Prostate gland (tissue), 2 donors: ENCODE data around the gene ABCD2. TPM values are rescaled to one million over a fixed set of nuclear protein-coding genes. Genes with fewer than 3 reads are reported as not detected.
"Not testable (repeated sequence)": the region's sequence is repeated elsewhere in the genome, so short reads cannot be mapped to it uniquely, and the experiment has no call there.

Experiments
- DNase-seq: peaks from one replicate; pipeline ENCODE4 v3.0.0-alpha.2; 2019; ENCODE audit warnings: low spot score
- H3K27ac ChIP-seq, 2 donors: fragments of 200-600 bp; sonication (generic); 2 replicates each; pipeline ENCODE4 v1.5.1; 2017 to 2019
- H3K27me3 ChIP-seq: fragments of 200-600 bp; sonication (generic); replicated peaks from 2 replicates; pipeline ENCODE4 v1.5.1; 2019; ENCODE audit not compliant: insufficient read depth
- H3K36me3 ChIP-seq, 2 donors: fragments of 200-600 bp; sonication (generic); 1 replicate in 1 of 2; 2 replicates in 1 of 2; pipeline versions ENCODE4 v1.5.1 to v1.8.1; 2017 to 2019
- H3K4me1 ChIP-seq: fragments of 200-600 bp; sonication (generic); replicated peaks from 2 replicates; pipeline ENCODE4 v1.5.1; 2019
- H3K4me3 ChIP-seq, 2 donors: fragments of 200-600 bp; sonication (generic); 2 replicates each; pipeline ENCODE4 v1.5.1; 2017 to 2019
- H3K9me3 ChIP-seq: fragments of 200-600 bp; sonication (generic); 2 replicates; pipeline ENCODE4 v1.5.1; 2017
- POLR2A ChIP-seq: fragments of 450-650 bp; IDR thresholded peaks from one replicate; pipeline ENCODE4 v1.6.1; 2016; ENCODE audit warnings: antibody characterized with exemption, mild to moderate bottlenecking
- POLR2AphosphoS5 ChIP-seq: sonication (generic); formaldehyde crosslinking; IDR thresholded peaks from one replicate; pipeline ENCODE4 v1.6.1; 2017; ENCODE audit warnings: antibody characterized with exemption
- WGBS: methylation state at CpG from one replicate; pipeline ENCODE4 v1.1.5; 2018; 5-methylcytosine and 5-hydroxymethylcytosine counted together
- intact Hi-C: fragments of 100-400 bp; cut with DNase I; formaldehyde crosslinking; loops from one replicate; pipeline ENCODE4 v1.14.2; 2022
- total RNA-seq, 2 donors: library from RNA; depleted of rRNA; stranded (reverse); fragments of >200 nt; gene quantifications; one replicate each; pipeline ENCODE4 v1.1.0, GENCODE V29; 2016
- TF ChIP-seq, protein P1 (sequence below), 4 experiments: fragments of 200-600 bp in 2 of 4; fragments of 450-650 bp in 2 of 4; sonication (generic) in 2 of 4; IDR thresholded peaks; 1 replicate in 3 of 4; 2 replicates in 1 of 4; pipeline ENCODE4 v1.5.1; 2016 to 2019; ENCODE audit warnings: antibody characterized with exemption in 4 of 4, mild to moderate bottlenecking in 2 of 4, moderate library complexity in 2 of 4

ABCD2 gene
- total RNA-seq, 2 donors from 2014 or later: 0.40 TPM; not detected in 1

DNA sequence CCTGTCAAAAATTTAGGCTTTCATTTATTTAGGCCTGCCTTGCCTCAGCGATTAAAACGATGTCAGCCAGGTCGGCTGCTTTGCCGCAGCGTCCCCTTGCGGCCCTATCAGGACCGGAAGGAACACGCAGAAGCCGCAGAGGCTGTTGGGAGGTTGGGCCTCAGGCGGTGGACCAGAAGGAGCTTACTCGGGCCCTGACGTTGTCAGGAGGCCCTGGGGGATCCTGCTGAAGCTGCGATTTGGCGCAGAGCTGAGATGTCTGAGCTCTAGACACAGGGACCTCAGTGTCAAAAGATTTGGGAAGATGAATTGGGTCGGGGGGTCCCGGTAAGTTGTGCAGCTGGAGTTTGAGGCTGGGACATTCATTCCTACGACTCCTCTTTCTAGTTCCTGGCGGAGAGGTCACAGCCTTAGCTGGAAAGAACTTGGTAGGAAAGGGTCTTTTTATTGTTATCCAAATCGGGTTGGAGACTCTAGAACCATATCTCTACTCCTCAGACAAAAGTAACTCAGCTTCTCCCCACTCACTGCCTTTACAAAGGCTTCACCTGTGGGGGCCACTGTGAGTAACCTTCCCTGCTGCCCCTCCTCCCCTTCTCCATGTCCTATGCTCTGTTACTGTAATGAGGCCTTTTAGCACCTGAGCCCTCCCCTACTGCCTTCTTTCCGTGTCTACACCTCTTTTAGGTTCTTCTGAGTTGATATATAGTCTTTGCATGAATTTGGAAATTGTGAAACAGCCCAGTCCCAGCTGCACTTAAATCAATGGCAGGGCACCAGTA, 6.6 kb upstream of the ABCD2 start:
- Histone ChIP-seq H3K27me3 (no peaks in the 10 kb centered on the region), H3K36me3 (no peaks in the 10 kb centered on the region), H3K4me1 (no peaks in the 10 kb centered on the region), H3K27ac (no peak overlapping the region), H3K9me3 (no peaks in the 10 kb centered on the region), H3K4me3 (no peak overlapping the region)
- no peak for TF ChIP-seq POLR2A
- no peak for TF ChIP-seq POLR2AphosphoS5
- TF ChIP-seq, protein P1, sequence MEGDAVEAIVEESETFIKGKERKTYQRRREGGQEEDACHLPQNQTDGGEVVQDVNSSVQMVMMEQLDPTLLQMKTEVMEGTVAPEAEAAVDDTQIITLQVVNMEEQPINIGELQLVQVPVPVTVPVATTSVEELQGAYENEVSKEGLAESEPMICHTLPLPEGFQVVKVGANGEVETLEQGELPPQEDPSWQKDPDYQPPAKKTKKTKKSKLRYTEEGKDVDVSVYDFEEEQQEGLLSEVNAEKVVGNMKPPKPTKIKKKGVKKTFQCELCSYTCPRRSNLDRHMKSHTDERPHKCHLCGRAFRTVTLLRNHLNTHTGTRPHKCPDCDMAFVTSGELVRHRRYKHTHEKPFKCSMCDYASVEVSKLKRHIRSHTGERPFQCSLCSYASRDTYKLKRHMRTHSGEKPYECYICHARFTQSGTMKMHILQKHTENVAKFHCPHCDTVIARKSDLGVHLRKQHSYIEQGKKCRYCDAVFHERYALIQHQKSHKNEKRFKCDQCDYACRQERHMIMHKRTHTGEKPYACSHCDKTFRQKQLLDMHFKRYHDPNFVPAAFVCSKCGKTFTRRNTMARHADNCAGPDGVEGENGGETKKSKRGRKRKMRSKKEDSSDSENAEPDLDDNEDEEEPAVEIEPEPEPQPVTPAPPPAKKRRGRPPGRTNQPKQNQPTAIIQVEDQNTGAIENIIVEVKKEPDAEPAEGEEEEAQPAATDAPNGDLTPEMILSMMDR (IDR thresholded peaks at IDR 0.05): no peak
- 87% methylated on average over 20 of the region's 20 CpGs for WGBS
- no peak for DNase-seq
- intact Hi-C loops: no loop called here

DNA sequence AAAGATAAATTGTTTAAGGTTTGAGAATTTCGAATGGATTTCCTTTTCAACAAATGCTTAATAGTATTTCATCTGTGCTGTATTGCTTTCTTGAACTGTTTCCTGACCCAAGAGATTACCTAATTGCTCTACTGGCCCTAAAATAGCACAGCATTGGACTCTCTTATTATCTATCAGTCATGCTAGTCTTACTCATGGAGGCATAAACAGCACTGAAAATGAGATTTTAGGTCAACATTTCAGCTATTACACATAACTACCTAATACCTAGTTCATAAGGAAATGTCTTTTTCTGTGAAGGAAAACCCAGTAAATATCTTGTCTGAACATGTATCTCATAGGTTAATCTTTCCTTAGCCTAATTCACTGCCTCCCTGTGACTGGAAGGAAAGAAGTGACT, 4.3 kb upstream of the ABCD2 start:
- H3K27me3 ChIP-seq: no peaks in the 10 kb centered on the region
- H3K36me3 ChIP-seq: no peaks in the 10 kb centered on the region
- 79% methylated on average over 1 of the region's 1 CpG for WGBS
- peaks cover 2% of the 10 kb centered on the region for H3K4me1 ChIP-seq
- intact Hi-C loops: no loop called here
- DNase-seq: no peak
- H3K4me3 ChIP-seq: no peak overlapping the region
- TF ChIP-seq POLR2AphosphoS5: no peak
- TF ChIP-seq, protein P1 (IDR thresholded peaks at IDR 0.05): no peak
- H3K9me3 ChIP-seq: no peaks in the 10 kb centered on the region
- H3K27ac ChIP-seq: no peak overlapping the region

DNA sequence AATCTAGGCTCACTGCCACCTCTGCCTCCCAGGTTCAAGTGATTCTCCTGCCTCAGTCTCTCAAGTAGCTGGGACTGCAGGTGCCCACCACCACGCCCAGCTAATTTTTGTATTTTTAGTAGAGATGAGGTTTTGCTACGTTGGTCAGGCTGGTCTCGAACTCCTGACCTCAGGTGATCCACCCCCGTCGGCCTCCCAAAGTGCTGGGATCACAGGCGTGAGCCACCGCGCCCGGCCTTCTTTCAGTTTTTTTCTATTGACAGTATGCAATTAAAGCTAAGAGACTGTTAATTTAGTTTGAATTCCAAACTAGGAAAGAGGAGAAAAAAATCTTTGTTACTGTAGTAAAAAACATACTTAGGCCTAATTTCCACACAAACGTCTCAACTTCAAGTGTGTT, 3.6 kb upstream of the ABCD2 start:
- intact Hi-C loops, DNase-seq, H3K27me3 ChIP-seq, H3K4me3 ChIP-seq, H3K4me1 ChIP-seq, H3K9me3 ChIP-seq, H3K36me3 ChIP-seq, H3K27ac ChIP-seq: not testable (repeated sequence)
- 89% methylated on average over 10 of the region's 10 CpGs for WGBS

DNA sequence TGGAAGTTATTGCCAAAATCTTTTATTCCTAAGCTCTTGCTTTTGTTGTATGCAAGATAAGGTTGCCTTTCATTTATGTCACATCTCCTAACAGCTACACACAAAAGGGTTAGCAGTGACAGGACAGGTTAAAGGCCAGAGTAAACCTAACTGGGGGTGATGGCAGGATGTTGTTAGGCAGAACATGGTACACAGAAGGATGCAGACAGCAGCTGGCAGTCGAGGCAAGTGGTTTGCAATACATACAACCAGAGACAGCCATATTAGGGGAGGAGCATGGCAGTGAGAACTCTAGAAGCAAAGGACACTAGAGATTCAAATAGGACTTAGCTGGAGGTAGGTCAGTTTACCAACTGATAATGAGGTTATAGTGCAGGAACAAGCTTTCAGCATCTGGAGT, 2.7 kb upstream of the ABCD2 start:
- DNase-seq: no peak
- intact Hi-C loops: no loop called here
- Histone ChIP-seq H3K4me3 (no peak overlapping the region), H3K9me3 (no peaks in the 10 kb centered on the region), H3K27ac (no peak overlapping the region), H3K4me1 (peaks cover 2% of the 10 kb centered on the region), H3K36me3 (no peaks in the 10 kb centered on the region), H3K27me3 (no peaks in the 10 kb centered on the region)
- no peak for TF ChIP-seq POLR2A
- no peak for TF ChIP-seq POLR2AphosphoS5
- TF ChIP-seq, protein P1 (IDR thresholded peaks at IDR 0.05): no peak
- WGBS: 76% methylated on average over 1 of the region's 1 CpG

DNA sequence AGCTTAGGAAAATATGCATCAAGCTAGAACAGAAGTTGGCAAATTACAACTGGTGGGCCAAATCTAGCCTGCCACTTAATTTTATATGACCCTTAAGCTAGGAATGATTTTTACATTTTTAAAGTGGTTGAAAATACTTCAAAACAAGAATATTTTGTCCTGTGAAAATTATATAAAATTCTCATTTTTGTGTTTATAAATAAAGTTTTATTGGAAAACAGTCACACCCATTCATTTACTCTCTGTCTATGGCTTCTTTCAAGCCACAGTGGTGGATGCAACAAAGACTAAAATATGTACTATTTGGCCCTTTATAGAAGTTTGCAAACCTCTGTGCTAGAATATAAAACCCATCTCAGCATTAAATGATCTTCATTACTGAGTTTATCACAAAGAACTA, 2.1 kb upstream of the ABCD2 start:
- H3K27ac ChIP-seq: no peak overlapping the region
- intact Hi-C loops: no loop called here

More for the DNA sequence above, 2.1 kb upstream of the ABCD2 start:
- Histone ChIP-seq H3K4me3 (no peak overlapping the region), H3K9me3 (no peaks in the 10 kb centered on the region), H3K27me3 (no peaks in the 10 kb centered on the region), H3K36me3 (no peaks in the 10 kb centered on the region), H3K4me1 (peaks cover 2% of the 10 kb centered on the region)
- no peak for DNase-seq
- TF ChIP-seq, protein P1 (IDR thresholded peaks at IDR 0.05): no peak
- no peak for TF ChIP-seq POLR2AphosphoS5
- TF ChIP-seq POLR2A: no peak
